Activated gamma-delta T cell treated with Interleukin-2 at 50 U/mL for 16 hours (primary cell): Measurements from ENCODE around the gene SGSM1.

Experiments
- DNase-seq: peaks from one replicate; pipeline ENCODE4 v3.0.0-alpha.2; 2020

SGSM1 gene

DNA sequence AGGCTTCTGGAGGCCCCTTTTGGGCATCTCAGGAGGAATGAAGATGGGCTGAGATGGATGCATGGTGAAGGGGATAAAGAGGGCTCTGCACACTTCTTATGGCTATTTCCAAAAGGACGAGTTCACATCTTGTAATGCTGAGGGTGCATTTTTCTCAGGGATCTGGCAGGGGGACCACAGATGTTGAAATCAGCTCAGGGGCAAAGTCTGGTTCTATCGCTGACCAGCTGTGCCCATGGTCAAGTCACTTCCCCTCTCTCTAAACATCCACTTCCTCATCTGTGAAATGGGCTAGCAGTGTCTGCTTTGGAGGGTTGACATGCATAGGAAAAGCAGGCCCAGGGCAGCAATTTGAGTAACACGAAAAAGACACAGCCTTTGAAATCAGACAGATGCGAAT is 114.0 kb downstream of the SGSM1 start:
- DNase-seq, result no peak

DNA sequence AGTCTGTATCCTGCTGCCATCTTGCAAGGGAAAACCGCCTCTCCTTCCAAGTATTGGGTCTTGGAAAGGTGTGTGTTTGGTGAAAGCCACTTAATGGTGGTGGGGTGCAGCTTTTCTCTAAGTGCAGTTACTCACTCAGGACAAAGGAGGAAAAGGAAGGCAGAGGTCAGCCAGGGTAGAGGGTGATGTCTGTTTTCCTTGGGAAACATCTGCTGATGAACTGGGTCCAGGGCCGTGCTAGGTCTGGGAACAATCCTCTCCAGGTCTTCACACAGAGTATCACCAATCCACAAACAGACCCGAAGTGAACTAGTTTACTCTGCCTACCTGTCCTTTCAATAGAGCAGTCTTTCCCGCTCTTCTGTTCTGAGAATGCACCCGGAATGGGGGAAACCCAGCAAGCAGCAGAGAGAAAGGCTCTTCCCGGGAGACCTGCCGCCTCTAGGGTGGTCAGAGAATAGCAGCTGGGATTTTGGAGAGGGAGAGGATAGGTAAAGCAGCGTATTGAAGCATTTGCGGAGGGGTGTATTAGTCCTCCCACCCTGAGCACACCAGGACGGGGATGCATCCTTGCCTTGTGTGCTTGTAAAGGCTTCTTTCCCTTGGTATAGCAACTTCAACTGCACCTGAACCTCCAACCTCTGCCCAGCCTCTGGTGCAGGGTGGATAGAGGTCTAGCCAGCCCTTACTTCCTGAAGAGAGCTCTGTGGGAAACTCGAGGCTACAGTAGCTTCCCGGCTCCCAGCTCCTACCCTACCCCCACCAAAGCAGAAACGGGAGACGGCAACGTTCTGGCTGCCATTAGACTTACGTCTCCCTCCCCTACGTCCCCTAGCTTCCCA is 119.8 kb downstream of the SGSM1 start:
- DNase-seq, result no peak

DNA sequence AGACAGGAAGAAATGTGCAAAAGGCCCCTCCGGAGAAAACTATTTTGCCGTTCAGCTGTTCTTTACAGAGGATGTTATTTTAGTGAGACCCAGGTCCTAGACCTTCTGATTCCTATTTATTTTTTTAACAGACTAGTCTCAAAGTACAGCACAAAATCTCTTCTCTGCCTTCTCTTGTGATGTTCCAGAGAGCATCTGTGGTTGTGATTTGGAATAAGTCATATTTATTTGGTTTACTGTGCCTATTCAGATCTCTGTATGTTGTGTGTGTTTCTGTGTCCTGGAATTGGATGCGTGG is 120.4 kb downstream of the SGSM1 start:
- DNase-seq, result no peak

DNA sequence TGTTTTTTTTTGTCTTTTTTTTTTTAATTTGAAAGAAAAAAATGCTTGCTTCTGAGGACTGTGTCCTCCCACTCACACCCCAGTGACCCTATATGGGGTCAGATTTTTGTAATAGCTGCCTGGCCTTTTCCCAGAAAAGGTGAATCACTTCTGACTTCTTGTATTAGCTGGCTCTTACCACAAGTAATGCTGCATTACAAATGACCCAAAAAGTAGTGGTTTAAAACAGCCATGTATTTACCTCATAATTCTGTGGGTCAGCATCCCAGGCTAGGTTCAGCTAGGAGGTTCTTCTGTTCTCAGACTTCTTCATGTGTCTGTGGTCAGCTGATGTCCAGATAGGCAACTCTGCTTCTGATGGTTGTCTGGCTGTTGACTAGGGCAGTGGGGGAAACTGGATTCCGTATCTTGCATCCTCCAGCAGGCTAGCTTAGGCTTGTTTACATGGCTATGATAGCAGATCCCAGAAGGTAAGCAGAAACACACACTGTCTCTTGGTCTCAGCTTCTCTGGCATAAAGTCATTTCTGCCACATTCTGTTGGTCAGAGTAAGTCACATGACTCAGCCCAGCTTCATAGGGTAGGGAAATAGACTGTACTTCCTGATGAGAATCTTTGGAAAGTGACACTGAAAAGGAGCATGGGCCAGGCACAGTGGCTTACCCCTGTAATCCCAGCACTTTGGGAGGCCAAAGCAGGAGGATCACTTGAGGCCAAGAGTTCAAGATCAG is 121.0 kb downstream of the SGSM1 start:
- DNase-seq, result no peak

DNA sequence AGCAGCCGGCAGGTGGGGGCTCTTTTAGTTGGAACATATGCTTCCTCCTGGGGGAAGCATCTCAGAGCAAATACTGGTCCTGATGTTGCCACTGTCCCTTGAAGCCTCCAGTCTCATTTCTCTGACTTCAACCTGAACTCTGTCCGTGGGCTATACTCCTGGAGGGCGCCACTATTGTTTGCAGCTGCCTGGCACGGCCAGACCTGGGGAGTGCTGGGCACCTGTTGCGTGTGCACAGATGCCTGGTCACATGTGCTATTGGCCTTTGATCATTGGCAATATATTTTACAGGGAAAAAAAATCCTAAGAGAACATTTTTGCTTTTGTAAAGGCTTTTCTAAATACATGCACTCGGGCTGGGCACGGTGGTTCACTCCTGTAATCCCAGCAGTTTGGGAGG is 122.3 kb downstream of the SGSM1 start:
- DNase-seq, result no peak

DNA sequence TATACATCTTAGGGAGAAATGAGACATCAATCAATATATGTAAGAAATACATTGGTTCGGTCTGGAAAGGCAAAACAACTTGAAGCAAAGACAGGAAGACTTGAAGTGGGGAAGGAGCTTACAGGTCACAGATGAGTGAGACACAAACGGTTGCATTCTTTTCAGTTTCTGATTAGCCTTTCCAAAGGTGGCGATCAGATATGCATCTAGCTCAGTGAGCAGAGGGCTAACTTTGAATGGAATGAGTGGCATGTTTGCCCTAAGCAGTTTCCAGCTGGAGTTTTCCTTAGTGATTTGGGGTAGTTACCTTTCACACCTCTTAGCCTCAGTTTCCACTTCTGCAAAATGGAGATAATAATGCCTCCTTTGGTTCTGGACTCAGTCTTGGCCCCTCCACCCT is 124.7 kb downstream of the SGSM1 start:
- DNase-seq, result no peak

DNA sequence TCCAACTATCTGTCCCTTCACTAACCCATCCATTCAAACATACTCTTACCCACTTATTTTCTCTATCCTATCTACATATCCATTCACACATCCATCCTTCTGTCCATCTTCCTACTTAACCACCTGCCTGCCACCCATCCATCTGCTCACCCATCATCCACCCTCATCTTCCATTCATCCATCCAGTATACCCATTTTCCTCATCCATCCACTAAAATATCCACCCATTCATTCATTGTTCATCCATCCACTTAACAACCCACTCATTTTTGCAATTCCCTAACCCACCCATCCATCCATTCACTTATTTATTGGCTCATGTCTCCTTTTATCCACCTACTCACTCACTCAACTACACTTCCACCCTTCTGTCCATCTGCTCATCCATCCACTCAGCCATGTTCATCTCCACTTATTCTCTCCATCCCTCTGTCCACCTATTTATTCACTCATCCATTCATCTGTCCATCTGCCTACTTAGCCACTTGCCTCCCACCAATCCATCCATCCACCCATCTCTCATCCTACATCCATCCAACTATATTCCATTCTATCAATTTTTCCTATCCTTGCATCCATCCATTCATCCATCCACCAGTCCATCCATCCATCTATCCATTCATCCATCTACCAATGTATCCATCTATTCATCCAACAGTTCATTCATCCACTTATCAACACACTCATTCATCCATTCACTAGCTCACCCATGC is 129.9 kb downstream of the SGSM1 start:
- no peak for DNase-seq

DNA sequence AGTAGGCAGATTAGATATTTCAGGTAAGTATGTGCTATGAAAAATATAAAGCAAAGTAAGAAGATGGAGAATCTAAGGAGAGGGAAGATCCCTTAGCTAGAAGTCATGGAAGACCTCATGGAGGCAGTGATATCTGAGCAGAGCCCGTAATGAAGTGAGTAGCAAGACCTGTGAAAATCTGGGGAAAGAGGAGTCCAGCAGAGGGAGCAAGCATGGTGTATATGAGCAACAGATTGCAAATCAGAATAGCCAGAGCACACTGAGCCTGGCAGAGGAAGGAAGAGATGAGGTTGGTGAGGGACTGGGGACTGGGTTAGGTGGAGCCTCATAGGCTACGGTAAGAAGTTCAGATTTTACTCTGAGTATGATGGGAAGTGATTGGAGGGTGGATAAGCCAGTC is 131.1 kb downstream of the SGSM1 start:
- DNase-seq, result no peak

DNA sequence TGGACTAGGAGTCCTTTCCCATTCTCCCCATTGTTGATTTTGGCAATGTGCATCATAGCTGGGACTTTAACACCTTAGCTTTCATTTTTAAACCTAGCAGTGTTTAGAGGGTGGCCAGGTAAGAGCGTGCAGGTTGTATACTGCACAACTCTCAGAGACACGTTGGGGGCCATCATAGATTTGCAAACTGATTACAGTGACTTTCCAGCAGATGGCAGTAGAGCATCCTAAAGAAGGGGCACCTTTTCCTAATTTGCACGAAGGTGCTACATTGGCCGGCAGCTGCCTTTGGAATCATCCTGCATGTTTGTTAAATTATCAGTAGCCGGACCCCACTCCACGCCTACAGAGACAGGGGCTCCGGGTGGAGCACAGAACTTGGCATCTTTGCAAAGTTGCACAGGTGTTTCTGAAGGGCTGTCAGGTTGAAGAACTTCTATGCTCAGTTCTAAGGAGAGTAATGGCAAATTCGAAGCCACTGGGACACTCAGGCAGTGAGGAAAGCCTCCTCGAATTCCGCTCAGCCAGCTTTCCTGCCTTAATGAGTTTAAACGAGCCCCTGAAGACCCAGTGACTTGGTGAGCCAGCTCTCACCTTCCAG is 132.8 kb downstream of the SGSM1 start:
- DNase-seq, result peak; percentile 13

DNA sequence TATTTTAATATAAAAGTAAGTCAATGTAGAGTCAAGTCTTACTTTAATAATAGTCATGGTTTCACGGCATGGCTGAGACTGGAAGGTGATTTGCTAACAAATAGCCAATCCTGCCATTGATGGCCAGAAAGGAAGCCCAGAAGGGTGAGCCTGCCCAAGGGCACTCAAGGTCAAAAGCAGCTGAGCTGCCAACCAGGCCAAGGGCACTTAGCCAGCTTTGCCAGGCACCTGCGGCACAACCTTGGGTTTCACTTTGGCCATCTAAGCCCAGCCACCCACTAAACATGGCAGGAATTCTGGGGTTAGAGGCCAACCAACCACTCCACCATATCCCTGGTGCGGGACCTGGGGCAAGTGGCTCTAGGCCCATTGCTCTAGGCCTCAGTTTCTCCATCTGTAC is 136.3 kb downstream of the SGSM1 start:
- DNase-seq, result no peak

DNA sequence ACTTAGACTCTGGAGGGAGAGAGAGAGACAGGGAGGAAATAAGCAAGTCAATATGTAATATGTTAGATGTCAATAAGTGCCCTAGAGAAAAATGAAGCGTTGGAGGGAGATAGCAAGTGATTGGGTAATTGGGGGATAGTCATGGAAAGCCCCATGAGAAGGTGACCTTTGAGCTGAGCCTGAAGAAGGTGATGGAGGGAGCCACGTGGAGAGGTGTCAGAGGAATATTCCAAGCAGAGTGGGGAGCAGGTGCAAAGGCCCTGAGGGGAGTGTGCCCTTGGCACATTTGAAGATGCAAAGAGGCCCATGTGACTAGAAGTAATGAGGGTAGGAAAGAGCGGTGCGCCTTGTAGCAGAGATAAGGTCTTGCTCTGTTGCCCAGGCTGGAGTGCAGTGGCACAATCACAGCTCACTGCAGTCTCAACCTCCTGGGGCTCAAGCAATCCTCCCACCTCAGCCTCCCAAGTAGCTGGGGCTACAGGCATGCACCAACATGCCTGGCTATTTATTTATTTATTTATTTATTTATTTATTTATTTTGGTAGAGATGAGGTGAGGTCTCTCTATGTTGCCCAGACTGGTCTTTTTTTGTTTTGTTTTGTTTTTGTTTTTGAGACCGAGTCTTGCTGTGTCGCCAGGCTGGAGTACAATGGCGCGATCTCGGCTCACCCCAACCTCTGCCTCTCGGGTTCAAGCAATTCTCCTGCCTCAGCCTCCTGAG is 138.4 kb downstream of the SGSM1 start:
- no peak for DNase-seq

DNA sequence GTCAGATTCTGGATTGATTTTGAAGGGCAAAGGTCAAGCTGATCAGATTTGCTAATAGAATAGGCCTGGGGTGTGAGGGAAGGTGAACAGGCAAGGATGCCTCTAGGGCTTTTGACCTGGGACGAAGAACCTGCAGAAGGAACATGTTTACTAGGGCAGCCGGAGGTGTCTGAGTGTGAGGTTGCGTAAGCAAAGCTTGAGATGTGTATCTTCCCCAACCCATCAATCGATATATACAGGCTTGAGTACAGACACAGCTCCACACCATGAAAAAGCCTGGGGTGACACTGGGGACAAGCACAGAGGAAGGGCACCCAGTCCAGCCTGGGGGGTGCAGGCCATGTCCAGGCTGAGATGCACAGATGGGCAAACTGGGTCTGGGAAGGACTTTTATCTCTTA is 139.4 kb downstream of the SGSM1 start:
- no peak for DNase-seq

DNA sequence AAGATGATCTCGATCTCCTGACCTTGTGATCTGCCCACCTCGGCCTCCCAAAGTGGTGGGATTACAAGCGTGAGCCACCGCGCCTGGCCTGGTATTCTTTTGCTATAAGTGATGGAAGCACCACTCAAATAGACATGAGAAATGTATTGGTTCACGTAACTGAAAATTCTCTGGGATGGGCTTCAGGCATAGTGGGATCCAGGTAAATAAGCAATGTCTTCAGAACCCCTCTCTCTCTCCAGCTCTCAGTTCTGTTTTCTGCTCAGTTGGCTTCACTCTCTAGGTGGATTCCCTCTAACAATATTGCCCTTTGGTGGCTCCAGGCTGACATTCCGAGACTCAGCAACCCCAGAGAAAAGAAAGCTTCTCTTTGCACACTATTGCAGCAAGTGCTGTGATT is 141.4 kb downstream of the SGSM1 start:
- DNase-seq, result no peak

DNA sequence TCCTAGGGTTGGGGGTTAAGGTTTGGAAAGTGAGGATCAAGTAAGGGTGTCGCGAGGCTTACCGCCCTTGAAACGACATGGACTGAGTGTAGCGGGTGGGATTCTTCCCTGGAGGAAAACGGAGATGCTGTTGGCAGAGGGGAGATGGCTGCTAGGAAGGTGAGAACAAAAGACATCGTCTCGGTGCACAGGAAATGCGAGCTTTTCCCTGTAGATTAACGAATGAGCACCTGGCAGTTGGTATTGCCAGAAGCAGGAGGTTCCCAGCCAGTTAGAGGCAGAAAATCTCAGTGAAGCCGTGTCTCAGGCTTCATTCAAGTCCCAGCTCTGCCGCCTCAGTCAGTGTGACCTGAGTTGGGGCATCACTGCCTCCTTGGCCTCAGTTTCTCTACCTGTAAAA is 141.9 kb downstream of the SGSM1 start:
- DNase-seq, result no peak

DNA sequence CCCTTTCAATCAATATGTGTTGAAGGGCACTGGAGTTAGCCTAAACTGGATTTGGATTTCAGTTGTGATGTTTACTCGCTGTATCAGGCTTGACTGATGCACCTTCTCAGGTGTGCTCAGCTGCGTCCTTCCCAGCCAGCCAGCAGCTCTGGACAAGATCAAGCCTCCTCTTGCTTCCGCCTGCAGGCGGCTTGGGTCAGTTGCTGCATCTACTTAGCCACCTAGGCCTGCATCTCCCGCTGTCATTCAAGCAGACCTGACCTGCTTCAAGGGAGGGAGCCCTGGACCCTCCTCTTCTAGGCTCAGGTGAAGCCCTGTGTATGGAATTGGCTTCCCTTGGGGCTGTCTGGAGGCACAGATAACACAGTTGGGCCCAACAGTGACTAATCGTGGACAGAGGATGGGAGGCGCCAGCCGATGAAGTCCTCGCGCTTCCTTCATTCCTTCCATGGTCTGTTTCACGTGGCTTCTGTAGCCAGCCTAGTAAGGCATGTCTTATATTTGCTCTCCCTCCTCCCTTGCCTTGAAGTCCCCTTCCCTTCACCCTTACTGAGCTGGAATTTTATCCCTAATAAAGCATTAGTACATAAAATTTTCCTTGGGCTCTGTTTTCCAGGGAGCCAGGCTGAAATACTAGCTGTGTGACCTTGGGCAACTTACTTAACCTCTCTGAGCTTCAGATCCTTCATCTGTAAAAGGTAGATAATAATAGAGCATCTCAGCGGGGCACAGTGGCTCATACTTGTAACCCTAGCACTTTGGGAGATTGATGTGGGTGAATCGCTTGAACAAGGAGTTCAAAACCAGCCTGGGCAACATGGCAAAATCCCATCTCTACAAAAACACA is 142.6 kb downstream of the SGSM1 start:
- DNase-seq, result no peak

DNA sequence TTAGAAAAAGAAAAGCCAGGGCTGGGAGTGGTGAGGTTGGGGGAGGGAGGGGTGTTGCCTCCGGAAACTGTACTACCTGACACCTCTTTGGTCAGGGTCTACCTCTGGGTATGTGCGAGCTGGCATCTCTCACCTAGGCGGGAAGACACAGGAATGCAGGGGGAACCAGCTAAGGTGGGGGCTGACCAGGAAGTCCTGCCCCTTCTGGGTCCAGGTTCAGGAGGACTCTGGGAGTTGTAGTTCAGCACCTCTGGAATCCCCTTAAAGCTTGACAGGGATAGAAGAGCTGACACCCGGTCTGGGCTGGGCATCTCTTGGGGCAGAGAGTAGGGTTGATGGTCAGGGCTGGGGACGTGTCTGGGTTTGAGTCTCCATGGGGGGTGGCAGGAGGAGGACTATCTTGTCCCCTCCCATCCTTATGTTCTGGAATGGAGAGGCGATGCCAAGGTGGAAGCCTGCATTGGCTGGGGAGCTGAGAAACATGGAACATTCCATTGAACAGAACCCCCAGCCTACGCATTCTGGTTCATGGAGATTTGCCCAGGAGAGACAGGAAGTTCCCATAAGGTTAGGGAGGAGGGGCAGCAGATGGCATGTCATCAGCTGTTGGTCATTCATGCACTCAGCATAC is 144.4 kb downstream of the SGSM1 start:
- no peak for DNase-seq

DNA sequence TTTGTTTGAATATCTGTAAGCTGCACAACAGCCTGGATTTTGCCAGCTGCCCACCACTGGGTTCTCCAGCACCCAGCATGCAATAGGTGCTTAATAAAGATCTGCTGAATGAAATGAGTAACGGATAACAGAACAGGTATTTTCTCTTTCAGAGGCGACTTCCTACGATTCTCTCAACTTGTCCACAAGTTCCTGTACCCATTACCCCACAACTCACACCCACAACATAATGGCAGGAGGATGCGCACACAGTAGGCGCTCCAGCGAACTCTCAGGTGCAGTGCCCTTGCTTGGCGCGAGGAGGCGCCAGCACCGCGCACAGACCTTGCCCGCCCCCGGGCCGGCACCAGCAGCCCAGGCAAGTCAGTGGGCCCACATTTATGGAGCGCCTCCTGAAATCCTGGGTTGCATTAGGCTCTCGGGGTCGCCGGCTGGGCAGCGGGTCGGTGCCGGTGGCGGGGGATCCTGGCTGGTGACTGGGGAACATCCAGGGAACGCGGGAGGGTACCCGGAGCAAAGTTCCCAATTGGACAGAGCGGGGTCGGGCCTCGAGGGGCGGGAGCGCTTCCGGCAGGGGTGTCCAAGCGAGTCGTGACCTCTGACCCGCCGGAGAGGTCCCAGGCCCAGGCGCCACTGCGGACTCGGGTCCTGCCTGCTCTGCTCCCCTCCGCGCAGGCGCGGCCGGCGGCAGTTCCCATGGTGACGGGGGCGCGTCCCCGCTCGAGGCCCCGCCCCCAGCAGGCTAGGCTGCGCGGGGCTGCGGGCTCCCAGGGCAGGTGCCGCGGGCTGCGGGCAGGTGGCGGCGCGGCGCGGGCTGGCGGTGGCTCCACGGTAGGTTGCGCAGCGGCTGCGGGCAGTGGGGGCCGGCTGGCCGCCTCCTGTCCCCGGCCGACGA is 146.2 kb downstream of the SGSM1 start, which contains the start of gene KIAA1671:
KIAA1671 (plus strand) TSS at position 775 of the 895 bp plus-strand sequence. CDS start 75,284 bp downstream, outside the sequence.
- DNase-seq, result peak; percentile 84

DNA sequence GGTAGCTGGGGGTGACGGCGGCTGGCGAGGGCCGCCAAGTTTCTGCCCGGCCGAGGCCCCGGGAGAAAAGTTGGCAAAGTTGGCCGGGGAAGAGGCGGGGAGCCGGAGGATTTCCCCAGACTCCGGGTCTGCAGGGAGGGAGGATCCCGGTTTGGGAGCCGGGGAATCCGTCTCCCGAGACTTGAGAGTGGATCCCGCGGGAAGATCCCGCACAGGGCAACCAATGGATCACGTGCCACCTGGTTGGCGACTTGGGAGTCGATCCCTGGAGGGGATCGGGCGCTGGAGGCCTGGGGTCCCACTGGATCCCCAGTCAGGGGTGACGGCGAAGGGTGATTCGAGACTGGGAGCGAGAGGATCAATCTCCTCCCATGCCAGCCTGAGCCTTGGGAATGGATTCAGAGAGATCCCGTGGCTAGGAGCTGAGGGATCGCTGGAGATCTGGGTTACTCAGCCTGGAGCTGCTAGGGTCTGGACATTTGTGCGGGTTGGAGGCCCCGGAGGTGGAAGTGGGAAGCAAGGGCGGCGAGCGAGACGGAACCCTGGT is 146.9 kb downstream of the SGSM1 start:
- DNase-seq, result no peak

DNA sequence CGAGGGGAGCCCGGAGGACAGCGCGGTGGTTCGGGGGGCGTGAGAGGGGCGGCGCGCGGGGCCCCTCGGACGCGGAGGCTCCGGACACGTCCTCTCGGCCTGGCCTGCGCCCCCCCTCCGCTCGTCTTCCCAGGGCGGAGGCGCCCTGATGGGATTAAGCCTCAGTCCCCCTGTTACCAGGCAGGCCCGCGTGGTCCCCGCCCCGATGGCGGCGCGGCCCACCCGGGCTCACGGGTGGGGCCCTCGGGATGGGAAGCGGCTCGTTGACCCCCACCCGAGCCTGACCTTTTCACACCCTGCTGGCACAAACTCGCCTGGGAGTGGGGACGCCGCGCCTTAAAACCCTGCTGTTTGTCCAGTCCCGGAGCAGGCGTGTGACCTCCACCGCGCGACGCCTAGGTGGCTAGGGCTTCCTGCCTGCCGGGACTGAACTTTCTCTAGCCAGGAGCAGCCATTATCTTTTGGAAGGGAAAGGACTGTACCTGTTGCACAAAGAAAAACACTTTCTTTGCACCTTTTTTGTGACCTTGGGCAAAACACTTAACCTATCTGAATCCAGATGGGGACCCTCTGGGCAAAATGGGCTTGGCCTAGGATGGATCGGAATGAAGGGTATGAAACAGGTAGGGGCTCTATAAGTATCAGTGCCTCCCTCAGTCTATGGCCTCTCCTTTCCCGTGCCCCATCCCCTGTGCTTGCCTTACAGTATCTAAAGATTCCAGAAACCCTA is 147.5 kb downstream of the SGSM1 start:
- DNase-seq, result no peak
